ENCODE measurements around the gene TPRG1L. TPM values are rescaled to one million over a fixed set of nuclear protein-coding genes. Genes with fewer than 3 reads are reported as not detected.
A peak's percentile ranks its signal among the peaks of the same experiment; 100 is the strongest.

The TPRG1L gene
- total RNA-seq, 3 donors from 2014 or later (not counting 1 experiment from before 2014, with no cell fraction given): 36.2 to 46.7 (median 37.9) TPM

DNA sequence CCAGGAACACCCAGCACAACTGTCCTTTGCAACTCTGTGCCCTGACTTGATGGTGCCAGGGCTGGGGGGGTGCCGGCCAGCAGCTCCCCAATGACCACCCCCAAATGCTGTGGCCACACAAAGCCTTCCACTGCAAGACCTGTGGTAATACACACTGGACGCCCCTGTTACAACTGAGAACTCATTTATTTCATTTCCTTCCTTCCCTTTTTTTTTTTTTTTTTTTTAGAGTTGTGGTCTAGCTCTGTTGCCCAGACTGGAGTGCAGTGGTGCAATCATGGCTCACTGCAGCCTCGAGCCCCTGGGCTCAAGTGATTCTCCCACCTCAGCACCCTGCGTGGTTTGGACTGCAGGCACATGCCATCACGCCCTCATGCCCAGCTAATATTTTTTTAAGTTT lies 52.7 kb downstream of the TPRG1L start:
- Mint-ChIP-seq H3K4me3 (no peak overlapping the region), H3K36me3 (no peaks in the 10 kb centered on the region), H3K9me3 (no peaks in the 10 kb centered on the region), H3K27ac (no peak overlapping the region), H3K27me3 (ENCODE audit: low read depth in 2 of 2) (peaks cover 0 to 8% of the 10 kb centered on the region in 2 donors), H3K4me1 (peaks cover 0 to 14% of the 10 kb centered on the region in 2 donors)
- TF ChIP-seq, protein P1, sequence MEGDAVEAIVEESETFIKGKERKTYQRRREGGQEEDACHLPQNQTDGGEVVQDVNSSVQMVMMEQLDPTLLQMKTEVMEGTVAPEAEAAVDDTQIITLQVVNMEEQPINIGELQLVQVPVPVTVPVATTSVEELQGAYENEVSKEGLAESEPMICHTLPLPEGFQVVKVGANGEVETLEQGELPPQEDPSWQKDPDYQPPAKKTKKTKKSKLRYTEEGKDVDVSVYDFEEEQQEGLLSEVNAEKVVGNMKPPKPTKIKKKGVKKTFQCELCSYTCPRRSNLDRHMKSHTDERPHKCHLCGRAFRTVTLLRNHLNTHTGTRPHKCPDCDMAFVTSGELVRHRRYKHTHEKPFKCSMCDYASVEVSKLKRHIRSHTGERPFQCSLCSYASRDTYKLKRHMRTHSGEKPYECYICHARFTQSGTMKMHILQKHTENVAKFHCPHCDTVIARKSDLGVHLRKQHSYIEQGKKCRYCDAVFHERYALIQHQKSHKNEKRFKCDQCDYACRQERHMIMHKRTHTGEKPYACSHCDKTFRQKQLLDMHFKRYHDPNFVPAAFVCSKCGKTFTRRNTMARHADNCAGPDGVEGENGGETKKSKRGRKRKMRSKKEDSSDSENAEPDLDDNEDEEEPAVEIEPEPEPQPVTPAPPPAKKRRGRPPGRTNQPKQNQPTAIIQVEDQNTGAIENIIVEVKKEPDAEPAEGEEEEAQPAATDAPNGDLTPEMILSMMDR (IDR thresholded peaks at IDR 0.05): no peak
- DNase-seq: no peak
- Histone ChIP-seq H3K27me3 (ENCODE audit: control insufficient read depth, insufficient read depth, low read length) (no peaks in the 10 kb centered on the region), H3K36me3 (ENCODE audit: control insufficient read depth, insufficient read depth, low read length) (no peaks in the 10 kb centered on the region), H3K4me3 (ENCODE audit: low read length) (no peak overlapping the region), H3K4me1 (ENCODE audit: control insufficient read depth, insufficient read depth, low read length) (peaks cover 36% of the 10 kb centered on the region), H3K9me3 (ENCODE audit: control insufficient read depth, insufficient read depth, low read length) (no peaks in the 10 kb centered on the region), H3K27ac (ENCODE audit: low read length) (peak overlapping the region; percentile 17)
- no peak for ATAC-seq
- intact Hi-C loops (cut with micrococcal nuclease): no loop called here
- WGBS (ENCODE audit: insufficient coverage): 20% methylated on average over 4 of the region's 5 CpGs

DNA sequence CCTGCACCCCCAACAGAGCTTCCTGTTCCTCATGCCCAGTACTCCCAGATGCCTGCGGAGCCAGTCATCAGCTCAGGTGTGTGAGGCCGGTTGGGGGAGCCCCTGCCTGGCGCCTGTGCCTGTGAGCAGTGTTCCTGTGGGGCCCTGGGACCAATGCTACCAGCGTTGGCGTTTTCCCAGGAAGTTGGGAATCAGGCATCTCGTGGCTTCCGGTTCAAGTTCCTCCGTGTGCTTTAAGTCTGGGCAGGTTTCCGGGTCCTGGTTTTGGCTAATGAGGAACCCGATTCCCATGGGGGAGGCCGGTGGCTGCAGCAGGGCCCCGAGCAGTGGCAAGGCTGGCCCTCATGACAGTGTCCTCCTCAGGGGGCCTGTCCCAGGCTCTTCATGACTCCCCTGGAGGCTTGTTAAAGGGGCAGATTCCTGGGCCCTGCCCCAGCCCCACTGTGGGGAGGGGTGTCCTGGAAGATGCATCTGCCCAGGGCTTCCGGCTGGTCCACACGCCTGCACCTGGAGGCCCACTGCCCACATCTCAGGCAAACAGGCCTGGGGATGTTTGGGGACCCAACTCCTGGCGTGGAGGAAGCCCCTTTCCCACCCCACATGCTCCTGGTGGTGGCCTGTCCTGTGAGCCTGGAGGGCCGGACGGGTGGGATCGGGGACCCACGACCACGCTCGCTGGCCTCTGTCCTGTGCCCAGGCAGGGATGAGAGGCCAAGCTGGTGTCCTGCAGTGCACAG lies 53.7 kb downstream of the TPRG1L start:
- Histone ChIP-seq H3K4me1 (ENCODE audit: control insufficient read depth, insufficient read depth, low read length) (peaks cover 34% of the 10 kb centered on the region), H3K27me3 (ENCODE audit: control insufficient read depth, insufficient read depth, low read length) (no peaks in the 10 kb centered on the region), H3K27ac (ENCODE audit: low read length) (no peak overlapping the region), H3K36me3 (ENCODE audit: control insufficient read depth, insufficient read depth, low read length) (no peaks in the 10 kb centered on the region), H3K9me3 (ENCODE audit: control insufficient read depth, insufficient read depth, low read length) (no peaks in the 10 kb centered on the region), H3K4me3 (ENCODE audit: low read length) (no peak overlapping the region)
- no peak overlapping the region for H3K27ac Mint-ChIP-seq
- TF ChIP-seq, protein P1 (IDR thresholded peaks at IDR 0.05): no peak
- WGBS (ENCODE audit: insufficient coverage): 49% methylated on average over 21 of the region's 21 CpGs
- no peaks in the 10 kb centered on the region for H3K9me3 Mint-ChIP-seq
- DNase-seq (no peak), ATAC-seq (no peak)
- H3K4me1 Mint-ChIP-seq: peaks cover 0 to 12% of the 10 kb centered on the region in 2 donors
- H3K27me3 Mint-ChIP-seq (ENCODE audit: low read depth in 2 of 2): peaks cover 0 to 11% of the 10 kb centered on the region in 2 donors
- no peaks in the 10 kb centered on the region for H3K36me3 Mint-ChIP-seq
- intact Hi-C loops (cut with micrococcal nuclease): no loop called here
- H3K4me3 Mint-ChIP-seq: no peak overlapping the region

DNA sequence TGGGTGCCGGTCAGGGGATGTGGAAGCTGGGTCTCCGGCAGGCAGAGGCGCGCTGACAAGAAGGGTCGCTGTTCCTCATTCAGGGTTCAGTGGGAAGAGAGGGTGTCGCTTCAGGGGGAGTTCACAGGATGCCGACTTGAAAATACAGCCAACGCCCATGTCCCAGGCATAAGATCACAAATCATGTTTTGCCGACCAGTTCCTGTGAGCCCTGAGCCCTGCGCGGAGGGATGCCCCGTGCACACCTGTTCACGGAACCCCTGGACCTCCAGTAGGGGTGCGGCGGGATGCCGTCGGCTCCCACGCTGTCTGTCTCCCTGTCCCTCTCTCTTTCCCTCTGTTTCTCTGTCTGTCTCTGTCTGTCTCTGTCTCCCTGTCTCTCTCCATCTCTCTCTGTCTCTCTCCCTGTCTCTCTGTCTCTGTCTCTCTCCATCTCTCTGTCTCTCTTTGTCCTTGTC lies 54.3 kb downstream of the TPRG1L start:
- Mint-ChIP-seq H3K36me3 (no peaks in the 10 kb centered on the region), H3K4me1 (peaks cover 0 to 11% of the 10 kb centered on the region in 2 donors), H3K4me3 (no peak overlapping the region), H3K9me3 (no peaks in the 10 kb centered on the region), H3K27me3 (ENCODE audit: low read depth in 2 of 2) (peaks cover 0 to 11% of the 10 kb centered on the region in 2 donors), H3K27ac (no peak overlapping the region)
- TF ChIP-seq, protein P1 (IDR thresholded peaks at IDR 0.05): no peak
- Histone ChIP-seq H3K27ac (ENCODE audit: low read length) (no peak overlapping the region), H3K27me3 (ENCODE audit: control insufficient read depth, insufficient read depth, low read length) (no peaks in the 10 kb centered on the region), H3K36me3 (ENCODE audit: control insufficient read depth, insufficient read depth, low read length) (no peaks in the 10 kb centered on the region), H3K9me3 (ENCODE audit: control insufficient read depth, insufficient read depth, low read length) (no peaks in the 10 kb centered on the region), H3K4me3 (ENCODE audit: low read length) (no peak overlapping the region), H3K4me1 (ENCODE audit: control insufficient read depth, insufficient read depth, low read length) (peaks cover 30% of the 10 kb centered on the region)
- DNase-seq (no peak), ATAC-seq (no peak)
- intact Hi-C loops (cut with micrococcal nuclease): no loop called here
- WGBS (ENCODE audit: insufficient coverage): 47% methylated on average over 17 of the region's 18 CpGs

Other genes starting within 250 kb of the TPRG1L start
- gene ARHGEF16, start 170.3 kb upstream of the TPRG1L start, total RNA-seq: not detected
- 10 to 100 TPM in 1 of 3 donors, 1 to 10 TPM in 2; 3.1 to 15.6 (median 5.1) TPM for gene MEGF6, start 13.5 kb upstream of the TPRG1L start, total RNA-seq
- 10 to 100 TPM; 27.8 to 35.4 (median 30.1) TPM for gene WRAP73, start 25.1 kb downstream of the TPRG1L start, total RNA-seq
- under 1 TPM; 0.28 to 0.50 (median 0.39) TPM for gene TP73, start 27.5 kb downstream of the TPRG1L start, total RNA-seq
- not detected for gene CCDC27, start 127.4 kb downstream of the TPRG1L start, total RNA-seq
- gene SMIM1, start 147.7 kb downstream of the TPRG1L start, total RNA-seq: 1 to 10 TPM in 2 of 3 donors, under 1 TPM in 1; 0.78 to 2.6 (median 1.6) TPM
- gene LRRC47, start 171.5 kb downstream of the TPRG1L start, total RNA-seq: 10 to 100 TPM; 33.5 to 49.8 (median 45.2) TPM
- gene CEP104, start 232.2 kb downstream of the TPRG1L start, total RNA-seq: 10 to 100 TPM; 37.1 to 60.2 (median 51.8) TPM
- gene DFFB, start 232.5 kb downstream of the TPRG1L start, total RNA-seq: 10 to 100 TPM; 18.3 to 27.8 (median 18.5) TPM

Data from natural killer cell (primary cell).